Activated CD8-positive, alpha-beta memory T cell treated with anti-CD3 and anti-CD28 coated beads, Interleukin-2, amount 10 ng/mL, durations not matched to agents 7 days and 5 days (primary cell): ENCODE data around the gene RRAS. TPM values are rescaled to one million over a fixed set of nuclear protein-coding genes. Genes with fewer than 3 reads are reported as not detected.

ENCODE experiments used
- ATAC-seq: fragments of 150-1000 bp; cut with Tn5 transposase; one replicate; pipeline ENCODE4 v1.10.0; 2021; ENCODE audit warnings: moderate library complexity
- CTCF ChIA-PET: fragments of 350-600 bp; sonication (Branson Sonifier 250); formaldehyde crosslinking; loops from one replicate; lab custom pipeline; 2021; ENCODE audit warnings: antibody characterized with exemption; lab: Charles Lee
- DNase-seq: peaks from one replicate; pipeline ENCODE4 v3.0.0-alpha.2; 2020
- H3K27ac Mint-ChIP-seq: one replicate; pipeline ENCODE4 v1.8.0; 2021; ENCODE audit warnings: mild to moderate bottlenecking, mixed read lengths
- H3K27me3 Mint-ChIP-seq: one replicate; pipeline ENCODE4 v1.8.0; 2021; ENCODE audit warnings: mixed read lengths
- H3K36me3 Mint-ChIP-seq: one replicate; pipeline ENCODE4 v1.8.0; 2021; ENCODE audit warnings: mild to moderate bottlenecking, mixed read lengths
- H3K4me1 Mint-ChIP-seq: one replicate; pipeline ENCODE4 v1.8.0; 2021; ENCODE audit warnings: mixed read lengths
- H3K4me3 Mint-ChIP-seq: one replicate; pipeline ENCODE4 v1.8.0; 2021; ENCODE audit warnings: mild to moderate bottlenecking, moderate library complexity, mixed read lengths
- H3K9me3 Mint-ChIP-seq: one replicate; pipeline ENCODE4 v1.8.0; 2022; ENCODE audit warnings: low read depth, mixed read lengths
- total RNA-seq, 2 experiments: library from RNA; stranded (reverse); gene quantifications; one replicate each; pipeline ENCODE4 v1.2.3, GENCODE V29; 2021

The RRAS gene
- total RNA-seq = 1 to 10 TPM; 6.6 to 9.6 TPM

- CTCF ChIA-PET = interaction anchor here (0.9 to 4.9 kb wide), 12 partner anchors 9 to 647 kb away, joined by 3 to 54 read pairs (median 4); partner anchors contain the start of genes GYS1, NOSIP, PRMT1 and PRR12
- H3K36me3 Mint-ChIP-seq = peaks cover 4% of the 10 kb centered on the region
- peak within 1 kb of the TSS; percentile 99 for H3K27ac Mint-ChIP-seq
- ATAC-seq (peak; percentile 75), DNase-seq (peak; percentile 100)
- peak within 1 kb of the TSS; percentile 93 for H3K4me3 Mint-ChIP-seq
- peaks cover 44% of the 10 kb centered on the region for H3K4me1 Mint-ChIP-seq
- no peaks in the 10 kb centered on the region for H3K9me3 Mint-ChIP-seq
- peaks cover 6% of the 10 kb centered on the region for H3K27me3 Mint-ChIP-seq
These were observed at the start of gene RRAS for GRCh38 chr19:49640113-49640898. Gene RRAS, minus strand, starts transcription at chr19:49640143. Its CDS starts 45 bp downstream, at chr19:49640098.

- H3K4me3 Mint-ChIP-seq = no peak within 1 kb of the TSS
These were observed 49.5 kb upstream of the RRAS start, which contains the start of gene ADM5 for GRCh38 chr19:49689133-49690078. Gene ADM5, plus strand, starts transcription at chr19:49689594. Its CDS starts 244 bp downstream, at chr19:49689838.

GRCh38 chr19:49688531-49689132, 48.7 kb upstream of the RRAS start:
- Mint-ChIP-seq H3K27me3 (peaks cover 22% of the 10 kb centered on the region), H3K4me3 (no peak overlapping the region), H3K36me3 (peaks cover 13% of the 10 kb centered on the region), H3K4me1 (peaks cover 21% of the 10 kb centered on the region), H3K27ac (no peak overlapping the region), H3K9me3 (no peaks in the 10 kb centered on the region)
- CTCF ChIA-PET = interaction anchor here (0.5 to 1.5 kb wide), 3 partner anchors 8 to 66 kb away, joined by 3 read pairs; no protein-coding TSS in a partner anchor
- DNase-seq (no peak), ATAC-seq (no peak)

More at GRCh38 chr19:49689133-49690078, 49.5 kb upstream of the RRAS start, which contains the start of gene ADM5:
- peaks cover 22% of the 10 kb centered on the region for H3K27me3 Mint-ChIP-seq
- H3K4me1 Mint-ChIP-seq = peaks cover 21% of the 10 kb centered on the region
- ATAC-seq = no peak
- peaks cover 8% of the 10 kb centered on the region for H3K36me3 Mint-ChIP-seq
- CTCF ChIA-PET = interaction anchor here (1.1 to 1.5 kb wide), 2 partner anchors 9 to 12 kb away, joined by 3 read pairs; partner anchors contain the start of gene PRMT1
- H3K9me3 Mint-ChIP-seq = no peaks in the 10 kb centered on the region
- no peak within 1 kb of the TSS for H3K27ac Mint-ChIP-seq
- no peak for DNase-seq

GRCh38 chr19:49687566-49688316, 47.8 kb upstream of the RRAS start:
- H3K9me3 Mint-ChIP-seq = no peaks in the 10 kb centered on the region
- peaks cover 22% of the 10 kb centered on the region for H3K27me3 Mint-ChIP-seq
- peaks cover 21% of the 10 kb centered on the region for H3K4me1 Mint-ChIP-seq
- ATAC-seq (no peak), DNase-seq (no peak)
- H3K36me3 Mint-ChIP-seq = peaks cover 18% of the 10 kb centered on the region
- H3K4me3 Mint-ChIP-seq = no peak overlapping the region
- no peak overlapping the region for H3K27ac Mint-ChIP-seq
- CTCF ChIA-PET = interaction anchor here (0.5 to 1.2 kb wide), 2 partner anchors 8 to 65 kb away, joined by 3 read pairs; no protein-coding TSS in a partner anchor

- peaks cover 22% of the 10 kb centered on the region for H3K36me3 Mint-ChIP-seq
- CTCF ChIA-PET = interaction anchor here (1.2 kb wide), 1 partner anchor 8 kb away, joined by 3 read pairs; no protein-coding TSS in a partner anchor
- no peak overlapping the region for H3K27ac Mint-ChIP-seq
- ATAC-seq = no peak
- no peak for DNase-seq
- H3K27me3 Mint-ChIP-seq = peaks cover 17% of the 10 kb centered on the region
- no peak overlapping the region for H3K4me3 Mint-ChIP-seq
- no peaks in the 10 kb centered on the region for H3K9me3 Mint-ChIP-seq
- H3K4me1 Mint-ChIP-seq = peaks cover 26% of the 10 kb centered on the region
These were observed 47.2 kb upstream of the RRAS start for GRCh38 chr19:49687150-49687549.

- no peak overlapping the region for H3K27ac Mint-ChIP-seq
- H3K4me1 Mint-ChIP-seq = peaks cover 30% of the 10 kb centered on the region
- no peak for DNase-seq
- H3K9me3 Mint-ChIP-seq = no peaks in the 10 kb centered on the region
- H3K4me3 Mint-ChIP-seq = no peak overlapping the region
- CTCF ChIA-PET = no interaction called here
- peaks cover 26% of the 10 kb centered on the region for H3K36me3 Mint-ChIP-seq
- H3K27me3 Mint-ChIP-seq = peaks cover 14% of the 10 kb centered on the region
- no peak for ATAC-seq
These were observed 46.7 kb upstream of the RRAS start for GRCh38 chr19:49686503-49687088.

GRCh38 chr19:49685845-49686332, 45.9 kb upstream of the RRAS start:
- Mint-ChIP-seq H3K27me3 (peaks cover 7% of the 10 kb centered on the region), H3K36me3 (peaks cover 27% of the 10 kb centered on the region), H3K9me3 (no peaks in the 10 kb centered on the region), H3K27ac (no peak overlapping the region), H3K4me1 (peaks cover 30% of the 10 kb centered on the region), H3K4me3 (no peak overlapping the region)
- no peak for ATAC-seq
- DNase-seq = no peak
- CTCF ChIA-PET = interaction anchor here (1.2 to 2.0 kb wide), 2 partner anchors 106 to 127 kb away, joined by 3 to 4 read pairs; partner anchors contain the start of genes FUZ and NOSIP

GRCh38 chr19:49684983-49685553, 45.1 kb upstream of the RRAS start:
- Mint-ChIP-seq H3K4me1 (peaks cover 31% of the 10 kb centered on the region), H3K27ac (no peak overlapping the region), H3K36me3 (peaks cover 27% of the 10 kb centered on the region), H3K9me3 (no peaks in the 10 kb centered on the region), H3K27me3 (no peaks in the 10 kb centered on the region), H3K4me3 (no peak overlapping the region)
- DNase-seq (no peak), ATAC-seq (no peak)
- CTCF ChIA-PET = interaction anchor here (1.1 to 2.0 kb wide), 5 partner anchors 11 to 128 kb away, joined by 3 to 5 read pairs (median 4); partner anchors contain the start of genes FUZ and NOSIP

- H3K9me3 Mint-ChIP-seq = no peaks in the 10 kb centered on the region
- H3K4me1 Mint-ChIP-seq = peaks cover 32% of the 10 kb centered on the region
- ATAC-seq = no peak
- no peak overlapping the region for H3K27ac Mint-ChIP-seq
- no peaks in the 10 kb centered on the region for H3K27me3 Mint-ChIP-seq
- CTCF ChIA-PET = interaction anchor here (0.6 to 2.0 kb wide), 5 partner anchors 11 to 104 kb away, joined by 3 to 5 read pairs (median 4); partner anchors contain the start of gene NOSIP
- H3K4me3 Mint-ChIP-seq = no peak overlapping the region
- H3K36me3 Mint-ChIP-seq = peaks cover 27% of the 10 kb centered on the region
- DNase-seq = peak; percentile 44
These were observed 44.5 kb upstream of the RRAS start for GRCh38 chr19:49684251-49684982.

- Mint-ChIP-seq H3K36me3 (peaks cover 27% of the 10 kb centered on the region), H3K9me3 (no peaks in the 10 kb centered on the region), H3K4me1 (peaks cover 32% of the 10 kb centered on the region), H3K27ac (no peak overlapping the region), H3K27me3 (no peaks in the 10 kb centered on the region), H3K4me3 (no peak overlapping the region)
- DNase-seq (no peak), ATAC-seq (no peak)
- CTCF ChIA-PET = interaction anchor here (0.6 to 2.0 kb wide), 4 partner anchors 16 to 103 kb away, joined by 3 to 5 read pairs (median 4); partner anchors contain the start of gene NOSIP
These were observed 43.9 kb upstream of the RRAS start for GRCh38 chr19:49683814-49684250.
